Measurements from ENCODE around the gene ELMO1. TPM values are rescaled to one million over a fixed set of nuclear protein-coding genes. Genes with fewer than 3 reads are reported as not detected.

ELMO1 gene
- total RNA-seq, 1 donor from 2014 or later: 53.8 TPM

GRCh38 chr7:36956814-36957213 is 491.9 kb downstream of the ELMO1 start:
- H3K36me3 ChIP-seq: no peaks in the 10 kb centered on the region
- no peaks in the 10 kb centered on the region for H3K27me3 ChIP-seq
- intact Hi-C loops (cut with DNase I): no loop called here
- ATAC-seq: no peak
- no peaks in the 10 kb centered on the region for H3K9me3 ChIP-seq
- no peaks in the 10 kb centered on the region for H3K4me1 ChIP-seq
- no peak overlapping the region for H3K27ac ChIP-seq
- no peak overlapping the region for H3K4me3 ChIP-seq
- TF ChIP-seq CTCF (IDR thresholded peaks at IDR 0.05): no peak
- DNase-seq: no peak

- Histone ChIP-seq H3K36me3 (no peaks in the 10 kb centered on the region), H3K9me3 (no peaks in the 10 kb centered on the region), H3K27ac (no peak overlapping the region), H3K4me3 (no peak overlapping the region), H3K4me1 (no peaks in the 10 kb centered on the region), H3K27me3 (no peaks in the 10 kb centered on the region)
- no peak for ATAC-seq
- DNase-seq: no peak
- intact Hi-C loops (cut with DNase I): no loop called here
- TF ChIP-seq CTCF (IDR thresholded peaks at IDR 0.05): no peak
Observed at GRCh38 chr7:36955456-36956129, 493.1 kb downstream of the ELMO1 start.

GRCh38 chr7:36951257-36951697 is 497.4 kb downstream of the ELMO1 start:
- peaks cover 8% of the 10 kb centered on the region for H3K4me1 ChIP-seq
- TF ChIP-seq CTCF (IDR thresholded peaks at IDR 0.05): no peak
- intact Hi-C loops (cut with DNase I): no loop called here
- H3K27ac ChIP-seq: no peak overlapping the region
- ATAC-seq (peak; percentile 9), DNase-seq (no peak)
- no peaks in the 10 kb centered on the region for H3K27me3 ChIP-seq
- no peak overlapping the region for H3K4me3 ChIP-seq
- H3K36me3 ChIP-seq: no peaks in the 10 kb centered on the region
- no peaks in the 10 kb centered on the region for H3K9me3 ChIP-seq

- DNase-seq (no peak), ATAC-seq (peak; percentile 68)
- no peak for TF ChIP-seq CTCF (IDR thresholded peaks at IDR 0.05)
Observed at GRCh38 chr7:36949711-36950600, 498.7 kb downstream of the ELMO1 start.

GRCh38 chr7:36946401-36946739 is 502.3 kb downstream of the ELMO1 start:
- Histone ChIP-seq H3K4me3 (no peak overlapping the region), H3K27me3 (no peaks in the 10 kb centered on the region), H3K36me3 (no peaks in the 10 kb centered on the region), H3K4me1 (peaks cover 18% of the 10 kb centered on the region), H3K9me3 (no peaks in the 10 kb centered on the region), H3K27ac (no peak overlapping the region)
- no peak for DNase-seq
- TF ChIP-seq CTCF (IDR thresholded peaks at IDR 0.05): no peak
- ATAC-seq: no peak
- intact Hi-C loops (cut with DNase I): no loop called here

More at GRCh38 chr7:36949711-36950600, 498.7 kb downstream of the ELMO1 start:
- no peak overlapping the region for H3K27ac ChIP-seq
- H3K27me3 ChIP-seq: no peaks in the 10 kb centered on the region
- intact Hi-C loops (cut with DNase I): no loop called here
- H3K36me3 ChIP-seq: no peaks in the 10 kb centered on the region
- no peak overlapping the region for H3K4me3 ChIP-seq
- no peaks in the 10 kb centered on the region for H3K9me3 ChIP-seq
- peaks cover 8% of the 10 kb centered on the region for H3K4me1 ChIP-seq
